Measurements from ENCODE around the gene ZNF296.

GRCh38 chr19:45082170-45082569 is 5.9 kb upstream of the ZNF296 start:
- TF ChIP-seq, protein P1, sequence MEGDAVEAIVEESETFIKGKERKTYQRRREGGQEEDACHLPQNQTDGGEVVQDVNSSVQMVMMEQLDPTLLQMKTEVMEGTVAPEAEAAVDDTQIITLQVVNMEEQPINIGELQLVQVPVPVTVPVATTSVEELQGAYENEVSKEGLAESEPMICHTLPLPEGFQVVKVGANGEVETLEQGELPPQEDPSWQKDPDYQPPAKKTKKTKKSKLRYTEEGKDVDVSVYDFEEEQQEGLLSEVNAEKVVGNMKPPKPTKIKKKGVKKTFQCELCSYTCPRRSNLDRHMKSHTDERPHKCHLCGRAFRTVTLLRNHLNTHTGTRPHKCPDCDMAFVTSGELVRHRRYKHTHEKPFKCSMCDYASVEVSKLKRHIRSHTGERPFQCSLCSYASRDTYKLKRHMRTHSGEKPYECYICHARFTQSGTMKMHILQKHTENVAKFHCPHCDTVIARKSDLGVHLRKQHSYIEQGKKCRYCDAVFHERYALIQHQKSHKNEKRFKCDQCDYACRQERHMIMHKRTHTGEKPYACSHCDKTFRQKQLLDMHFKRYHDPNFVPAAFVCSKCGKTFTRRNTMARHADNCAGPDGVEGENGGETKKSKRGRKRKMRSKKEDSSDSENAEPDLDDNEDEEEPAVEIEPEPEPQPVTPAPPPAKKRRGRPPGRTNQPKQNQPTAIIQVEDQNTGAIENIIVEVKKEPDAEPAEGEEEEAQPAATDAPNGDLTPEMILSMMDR (IDR thresholded peaks at IDR 0.05; ENCODE audit: insufficient read depth, low read depth, low read length): no peak
- TF ChIP-seq EZH2 (IDR thresholded peaks at IDR 0.05; ENCODE audit: insufficient read depth, low read length): no peak
